Stimulated activated CD8-positive, alpha-beta memory T cell treated with anti-CD3 and anti-CD28 coated beads, Interleukin-2, amount 100 ng/mL, for 48 hours (primary cell): ENCODE measurements around the gene BACH2.
"Not testable (repeated sequence)": the region's sequence is repeated elsewhere in the genome, so short reads cannot be mapped to it uniquely, and the experiment has no call there.

Experiments
- DNase-seq, 2 donors: peaks; one replicate each; pipeline ENCODE4 v3.0.0-alpha.2; 2020; ENCODE audit warnings: low read depth in 2 of 2

BACH2 gene

DNA sequence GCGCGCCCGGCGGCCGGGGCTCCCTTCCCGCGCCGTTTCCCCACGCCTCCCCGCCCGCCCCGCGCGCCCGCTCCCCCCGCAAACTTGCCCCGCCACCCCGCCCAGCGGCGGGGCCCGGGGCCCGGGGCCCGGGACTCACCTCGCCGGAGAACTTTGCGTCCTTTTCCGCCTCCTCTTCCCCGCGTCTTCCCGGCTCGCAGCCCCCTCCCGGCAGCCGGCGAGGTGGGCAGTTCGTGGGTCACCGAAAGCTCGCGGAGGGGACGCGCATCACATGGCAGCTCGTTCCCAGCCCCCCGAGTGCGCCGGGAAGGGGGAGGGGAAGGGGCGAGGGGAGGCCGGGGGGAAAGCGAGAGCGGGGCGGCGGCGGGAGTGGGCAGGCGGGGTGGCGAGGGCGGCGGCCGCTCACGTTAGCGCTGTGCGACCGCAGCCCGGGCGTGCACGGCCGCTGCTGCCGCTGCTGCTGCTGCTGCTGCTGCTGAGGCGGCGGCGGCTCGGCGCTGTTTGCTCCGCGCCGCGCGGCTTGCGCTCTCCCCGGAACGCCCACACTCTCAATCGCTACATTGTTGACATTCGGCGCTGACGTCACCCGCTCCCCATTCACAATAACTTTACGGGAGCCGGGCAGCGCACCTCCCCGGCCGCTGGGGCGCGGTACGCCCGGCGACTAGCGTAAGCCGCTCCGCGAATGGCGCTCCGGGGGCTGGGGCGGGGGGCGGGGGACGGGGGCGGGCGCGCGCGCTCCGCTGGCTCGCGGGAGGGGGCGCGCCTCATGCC, at the start of gene BACH2:
Gene BACH2 (minus strand): TSS at position 503 of the 774 bp plus-strand sequence. CDS start 287,999 bp downstream, outside the sequence.
- peak; percentile 91 to 93 for DNase-seq

DNA sequence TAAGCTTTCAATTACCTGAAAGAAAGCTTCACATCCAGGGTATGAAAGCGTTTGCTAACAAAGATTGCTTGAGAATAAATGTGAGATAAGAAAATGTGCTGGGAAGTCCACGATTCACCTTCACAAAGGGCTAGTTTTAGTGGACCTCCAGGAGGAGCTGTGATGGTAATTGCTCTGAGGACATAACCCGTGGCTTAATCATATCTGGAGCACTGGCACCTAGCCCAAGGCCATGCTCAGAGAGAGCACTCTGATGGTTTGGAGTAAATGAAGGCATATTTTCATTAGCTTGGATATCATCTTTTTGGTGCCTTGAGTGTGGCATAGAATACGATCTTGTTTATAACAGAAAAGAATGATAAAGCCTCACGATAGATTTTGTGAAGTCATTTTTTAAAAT, 46.9 kb upstream of the BACH2 start:
- no peak for DNase-seq

DNA sequence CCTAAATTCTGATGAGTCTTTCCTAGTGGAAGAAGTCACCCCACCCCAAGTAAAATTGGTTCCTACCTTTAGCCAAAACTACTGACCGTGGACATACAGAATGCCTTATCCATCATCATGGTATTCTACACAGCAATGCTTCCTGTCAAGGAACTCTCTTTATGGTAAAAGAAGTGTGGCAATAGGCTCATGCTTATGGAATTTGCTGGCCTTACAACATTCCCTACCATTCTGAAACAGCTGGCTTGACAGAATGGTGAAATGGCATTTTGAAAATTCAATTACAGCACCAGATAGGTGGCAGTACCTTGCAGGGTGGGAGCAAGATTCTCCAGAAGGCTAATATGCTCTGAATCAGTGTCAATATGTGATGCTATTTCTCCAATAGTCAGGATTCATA, 41.8 kb upstream of the BACH2 start:
- no peak for DNase-seq

DNA sequence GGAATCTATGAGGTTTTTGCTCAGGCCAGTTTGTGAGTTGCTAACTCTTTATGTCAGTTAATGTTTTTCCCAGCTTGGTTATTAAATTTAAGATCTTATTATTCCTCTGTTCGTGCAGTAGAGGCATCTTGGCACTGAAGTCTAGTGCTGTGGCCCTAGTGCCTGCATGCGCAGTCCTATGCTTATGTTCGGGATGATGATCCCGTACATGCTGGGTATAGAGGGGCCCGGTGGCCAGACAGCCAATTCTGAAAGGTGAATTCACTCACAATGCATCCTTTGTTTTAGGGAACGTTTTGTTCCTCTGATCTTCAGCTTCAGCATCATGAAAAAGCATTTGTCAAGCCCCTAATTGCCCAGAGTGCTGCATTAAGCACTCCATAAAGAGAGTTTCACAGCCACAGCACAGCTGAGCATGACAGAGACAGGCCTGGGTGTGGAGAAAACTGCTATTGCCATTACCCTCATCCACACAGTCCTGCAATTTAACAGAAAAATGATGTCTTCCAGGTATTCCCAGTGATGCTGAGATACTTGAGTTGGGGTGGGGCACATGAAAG, 39.8 kb upstream of the BACH2 start:
- DNase-seq = no peak

DNA sequence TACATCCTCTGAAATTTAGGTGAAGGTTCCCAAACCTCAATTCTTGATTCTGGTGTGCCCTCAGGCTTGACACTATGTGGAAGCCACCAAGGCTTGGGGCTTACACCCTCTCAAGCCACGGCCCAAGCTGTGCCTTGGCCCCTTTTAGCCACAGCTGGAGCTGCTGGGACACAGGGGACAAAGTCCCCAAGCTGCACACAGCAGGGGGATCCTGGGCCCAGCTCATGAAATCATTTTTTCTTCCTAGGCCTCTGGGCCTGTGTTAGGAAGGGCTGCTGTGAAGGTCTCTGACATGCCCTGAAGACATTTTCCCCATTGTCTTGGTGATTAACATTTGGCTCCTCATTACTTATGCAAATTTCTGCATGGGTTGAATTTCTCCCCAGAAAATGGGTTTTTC, 37.3 kb upstream of the BACH2 start:
- no peak for DNase-seq

DNA sequence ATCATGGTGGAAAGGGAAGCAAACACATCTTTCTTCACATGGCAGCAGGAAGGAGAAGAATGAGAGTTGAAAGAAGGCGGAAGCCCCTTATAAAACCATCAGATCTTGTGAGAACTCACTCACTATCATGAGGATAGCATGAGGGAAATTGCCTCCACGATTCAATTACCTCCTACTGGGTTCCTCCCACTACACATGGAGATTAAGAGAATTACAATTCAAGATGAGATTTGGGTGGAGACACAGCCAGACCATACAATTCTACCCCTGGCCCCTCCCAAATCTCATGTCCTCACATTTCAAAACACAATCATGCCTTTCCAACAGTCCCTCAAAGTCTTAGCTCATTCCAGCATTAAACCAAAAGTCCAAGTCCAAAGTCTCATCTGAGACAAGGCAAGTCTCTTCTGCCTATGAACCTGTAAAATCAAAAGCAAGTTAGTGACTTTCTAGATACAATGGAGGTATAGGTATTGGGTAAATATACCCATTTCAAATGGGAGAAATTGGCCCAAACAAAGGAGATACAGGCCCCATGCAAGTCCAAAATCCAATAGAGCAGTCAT, 36.4 kb upstream of the BACH2 start:
- DNase-seq = not testable (repeated sequence)

DNA sequence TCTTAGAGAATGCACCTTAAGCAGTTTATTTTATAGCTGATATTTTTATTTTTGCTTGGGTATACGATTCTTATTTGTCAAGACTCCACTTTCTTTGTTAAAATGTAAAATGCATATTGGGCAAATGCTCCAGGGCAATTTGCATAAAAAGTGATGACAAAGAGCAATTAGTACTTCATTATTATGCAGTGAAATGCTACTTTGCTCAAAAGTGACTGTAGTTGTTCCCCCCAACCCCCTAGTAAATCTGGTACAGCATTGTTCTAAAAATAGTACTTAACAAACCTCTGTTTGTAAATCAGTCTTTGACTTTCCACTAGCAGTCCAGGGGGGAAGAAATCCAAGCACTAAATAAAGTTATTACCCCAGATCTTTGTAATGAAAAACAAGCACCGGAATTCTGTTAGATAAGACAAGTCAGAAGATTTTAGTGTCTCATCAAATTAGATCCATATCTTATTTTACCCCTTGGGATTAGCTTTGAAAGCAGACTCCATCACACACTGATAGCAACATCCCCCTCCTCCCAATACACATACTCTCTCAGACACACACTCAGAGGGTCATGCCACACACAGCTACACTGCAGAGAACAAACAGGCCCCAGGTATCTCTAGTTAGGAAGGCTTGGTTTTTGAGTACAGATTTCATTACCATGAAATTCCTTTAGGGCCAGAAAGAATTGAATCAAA, 32.9 kb upstream of the BACH2 start:
- DNase-seq = no peak

DNA sequence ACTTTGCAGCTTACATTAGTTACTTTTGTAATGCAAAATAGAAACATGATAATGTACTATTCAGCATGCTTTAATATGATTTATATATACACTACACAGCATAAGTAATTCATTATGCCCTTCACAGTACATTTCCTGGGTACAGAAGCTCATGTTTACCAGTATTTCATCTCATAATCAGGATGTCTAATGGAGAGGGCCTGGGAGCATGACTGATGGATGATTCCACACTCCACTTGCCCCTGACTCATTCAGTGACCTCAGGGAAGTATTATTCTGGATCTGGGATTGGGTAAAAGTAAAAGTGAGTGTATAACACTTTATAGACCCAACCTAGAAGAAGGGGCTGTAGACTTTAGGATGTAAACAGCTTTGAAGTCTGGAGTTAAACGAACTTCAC, 31.4 kb upstream of the BACH2 start:
- no peak for DNase-seq

DNA sequence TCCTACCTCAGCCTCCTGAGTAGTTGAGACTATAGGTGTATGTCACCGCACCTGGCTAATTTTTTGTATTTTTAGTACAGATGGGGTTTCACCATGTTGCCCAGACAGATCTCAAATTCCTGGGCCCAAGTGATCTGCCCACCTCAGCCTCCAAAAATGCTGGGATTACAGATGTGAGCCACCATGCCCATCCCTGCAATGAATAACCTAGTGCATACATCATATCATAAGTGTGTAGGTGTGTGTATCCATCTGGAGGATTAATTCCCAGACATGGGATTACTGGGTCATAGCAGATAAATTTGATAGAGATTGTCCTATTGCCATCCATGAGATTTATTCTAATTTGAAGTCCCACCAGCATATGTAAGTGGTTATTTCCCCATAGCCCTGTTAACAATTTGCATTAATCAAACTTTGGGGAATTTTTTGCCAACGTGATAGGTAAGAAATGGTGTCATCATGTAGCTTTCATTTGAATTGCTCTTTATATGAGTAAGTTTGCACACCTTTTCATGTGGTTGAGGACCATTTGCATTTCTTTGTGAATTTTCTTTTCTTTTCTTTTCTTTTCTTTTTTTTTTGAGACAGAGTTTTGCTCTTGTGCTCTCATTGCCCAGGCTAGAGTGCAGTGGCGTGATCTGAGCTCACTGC, 29.9 kb upstream of the BACH2 start:
- no peak for DNase-seq

DNA sequence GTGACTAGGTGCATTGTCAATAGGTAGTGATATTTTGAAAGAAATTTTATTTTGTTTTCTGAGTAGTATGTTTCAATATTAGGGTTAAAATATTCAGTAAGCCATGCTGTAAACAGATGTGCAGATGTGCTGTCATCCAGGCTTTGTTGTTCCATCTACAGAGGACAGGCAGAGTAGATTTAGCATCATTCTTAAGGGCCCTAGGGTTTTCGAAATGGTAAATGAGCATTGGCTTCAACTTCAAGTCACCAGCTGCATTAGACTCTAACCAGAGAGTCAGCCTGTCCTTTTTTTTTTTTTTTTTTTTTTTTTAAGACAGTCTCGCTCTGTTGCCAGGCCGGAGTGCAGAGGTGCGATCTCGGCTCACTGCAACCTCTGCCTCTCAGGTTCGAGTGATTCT, 27.1 kb upstream of the BACH2 start:
- no peak for DNase-seq

DNA sequence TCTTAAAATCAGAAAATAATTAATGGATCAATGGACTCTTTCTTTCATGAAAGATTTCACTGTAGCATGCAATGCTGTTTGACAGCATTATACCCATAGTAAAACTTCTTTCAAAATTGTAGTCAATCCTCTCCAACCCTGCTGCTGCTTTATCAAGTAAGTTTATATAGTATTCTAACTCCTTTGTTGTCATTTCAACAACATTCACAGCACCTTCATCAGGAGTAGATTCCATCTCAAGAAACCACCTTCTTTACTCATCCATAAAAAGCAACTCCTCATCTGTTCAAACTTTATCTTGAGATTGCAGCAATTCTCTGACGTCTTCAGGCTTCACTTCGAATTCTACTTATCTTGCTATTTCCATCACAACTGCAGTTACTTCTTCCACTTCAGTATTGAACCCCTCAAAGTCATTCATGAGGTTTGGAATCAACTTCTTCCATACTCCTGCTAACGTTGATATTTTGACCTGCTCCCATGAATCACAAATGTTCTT, 26.4 kb upstream of the BACH2 start:
- no peak for DNase-seq

DNA sequence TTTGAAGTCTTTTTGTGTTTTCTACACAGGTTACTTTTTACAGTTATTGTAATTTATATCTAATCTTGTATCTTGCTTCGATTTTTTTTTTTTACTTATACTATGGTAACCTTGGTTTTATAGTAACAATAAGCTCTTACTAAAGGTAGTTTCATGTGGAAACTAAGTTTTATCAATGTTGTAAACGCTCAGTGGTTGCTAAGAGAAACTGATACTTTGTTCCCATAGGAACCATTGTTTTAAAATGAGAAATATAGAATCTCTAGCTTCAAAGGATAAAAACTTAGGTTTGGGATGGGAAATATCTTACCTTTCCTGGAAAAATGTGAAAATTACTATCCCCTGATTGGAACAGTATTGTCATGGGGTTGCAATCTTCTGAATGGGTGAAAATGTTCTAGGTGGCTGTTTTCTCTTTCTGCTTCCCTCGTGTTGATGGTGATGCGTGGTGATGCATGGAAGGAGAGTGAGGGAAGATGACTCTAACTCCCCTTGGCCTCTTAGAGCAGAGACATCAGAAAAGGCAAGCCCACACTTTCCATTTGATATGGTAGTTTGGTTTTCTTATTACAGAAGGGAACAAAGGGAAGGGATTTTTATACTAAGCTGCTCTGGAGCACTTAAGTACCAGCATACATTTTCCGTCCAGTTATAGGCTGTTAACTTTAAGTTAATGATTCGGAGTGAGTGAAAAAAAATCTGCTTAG, 23.5 kb upstream of the BACH2 start:
- DNase-seq = no peak

DNA sequence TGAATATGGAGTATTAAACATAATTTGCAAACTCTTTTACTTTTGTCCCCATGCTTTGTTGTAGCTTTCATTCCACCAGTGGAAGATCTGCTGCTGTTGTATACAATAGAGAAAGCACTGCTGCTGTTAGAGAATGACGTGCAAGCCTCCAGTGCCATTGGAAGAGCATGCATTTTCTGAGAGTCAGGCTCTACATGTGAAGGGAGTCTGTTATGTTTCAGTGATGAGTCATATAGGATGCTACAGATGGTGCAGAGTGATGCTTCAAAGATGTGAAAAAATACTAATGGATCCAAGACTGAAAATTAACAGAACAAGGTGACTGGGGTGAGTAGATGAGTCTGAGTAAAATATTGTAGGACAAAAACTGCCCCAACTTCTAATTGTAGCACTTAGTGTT, 22.4 kb upstream of the BACH2 start:
- no peak for DNase-seq

DNA sequence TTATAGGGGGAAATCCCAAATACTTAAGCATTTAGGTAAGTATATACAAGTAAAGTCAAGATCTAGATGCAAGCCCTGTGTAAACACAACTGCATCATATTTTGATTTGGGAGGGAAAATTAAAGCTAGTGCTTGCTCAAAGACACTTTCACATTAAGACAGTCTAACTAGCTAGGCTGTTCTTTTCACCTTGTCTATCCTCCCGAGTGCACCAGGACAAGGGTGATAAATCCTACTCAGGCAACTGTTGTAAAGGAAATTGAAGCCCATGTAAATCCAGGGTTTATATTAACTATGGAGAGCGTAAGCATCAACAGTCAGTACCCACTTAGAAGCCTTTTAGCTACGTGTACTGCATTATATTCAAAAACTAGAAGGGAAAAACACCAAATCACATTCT, 19.3 kb upstream of the BACH2 start:
- DNase-seq = no peak

DNA sequence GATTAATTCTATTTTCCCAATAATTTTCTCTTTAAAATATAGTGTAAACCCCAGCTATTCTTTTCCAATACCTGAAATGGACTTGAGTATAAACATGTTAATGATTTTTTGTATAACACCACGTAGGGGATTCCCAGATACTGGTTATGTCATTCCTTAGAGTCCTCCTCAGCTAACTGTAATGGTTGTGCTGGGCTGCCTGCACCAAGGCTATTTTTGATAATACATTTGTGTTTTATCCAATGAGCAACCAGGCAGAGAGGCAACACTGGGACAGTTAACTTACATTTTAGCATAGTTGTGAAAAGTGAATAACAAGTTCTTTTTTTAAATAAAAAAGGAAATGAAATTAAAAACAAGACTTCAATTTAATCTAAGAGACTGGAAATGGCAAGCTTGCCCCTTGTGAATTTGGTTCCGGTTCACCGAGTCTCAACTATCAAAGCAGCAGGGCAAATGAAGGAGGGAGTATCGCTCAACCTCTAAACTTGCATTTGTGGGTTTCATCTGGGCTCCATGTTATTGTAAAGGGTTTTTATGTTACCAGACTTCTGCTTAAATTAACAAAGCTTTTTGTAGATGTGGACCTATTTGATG, 18.8 kb upstream of the BACH2 start:
- DNase-seq = no peak

DNA sequence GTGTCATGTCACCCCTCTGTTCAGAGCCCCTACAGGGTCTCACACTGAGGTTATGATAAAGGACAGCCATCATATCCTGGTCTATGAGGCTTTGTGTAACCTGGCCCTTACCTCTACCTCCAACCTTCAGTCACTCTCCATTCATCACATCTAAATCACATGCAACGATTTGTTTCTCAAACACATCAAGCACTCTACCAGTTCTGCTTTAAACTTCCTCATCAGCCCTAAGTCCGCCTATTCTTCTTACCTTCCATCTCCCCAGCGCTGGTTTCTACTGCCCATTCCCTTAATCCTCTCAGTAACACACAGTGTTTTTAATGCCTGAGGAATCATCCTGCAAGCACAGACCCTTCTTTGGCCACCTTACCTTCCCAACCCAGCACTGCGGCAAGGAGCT, 17.9 kb upstream of the BACH2 start:
- DNase-seq = no peak

DNA sequence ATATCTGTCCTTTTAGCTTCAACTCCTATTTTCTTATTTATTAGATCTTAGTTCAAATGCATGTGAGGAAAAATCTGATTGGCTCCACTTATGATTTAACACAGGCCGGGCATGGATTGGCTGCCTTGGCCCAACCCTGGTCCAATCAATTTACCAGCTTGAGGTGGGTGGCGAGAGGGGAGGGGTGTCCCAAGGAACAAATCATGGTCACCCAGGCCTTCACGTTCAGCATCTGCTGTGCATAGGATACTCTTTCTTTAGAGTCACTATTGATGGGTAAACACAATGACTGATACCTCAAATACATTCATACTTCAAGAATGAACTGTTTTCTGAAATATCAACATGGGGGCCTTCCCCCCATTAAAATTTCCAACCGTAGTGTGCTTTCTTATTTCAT, 14.9 kb upstream of the BACH2 start:
- no peak for DNase-seq

DNA sequence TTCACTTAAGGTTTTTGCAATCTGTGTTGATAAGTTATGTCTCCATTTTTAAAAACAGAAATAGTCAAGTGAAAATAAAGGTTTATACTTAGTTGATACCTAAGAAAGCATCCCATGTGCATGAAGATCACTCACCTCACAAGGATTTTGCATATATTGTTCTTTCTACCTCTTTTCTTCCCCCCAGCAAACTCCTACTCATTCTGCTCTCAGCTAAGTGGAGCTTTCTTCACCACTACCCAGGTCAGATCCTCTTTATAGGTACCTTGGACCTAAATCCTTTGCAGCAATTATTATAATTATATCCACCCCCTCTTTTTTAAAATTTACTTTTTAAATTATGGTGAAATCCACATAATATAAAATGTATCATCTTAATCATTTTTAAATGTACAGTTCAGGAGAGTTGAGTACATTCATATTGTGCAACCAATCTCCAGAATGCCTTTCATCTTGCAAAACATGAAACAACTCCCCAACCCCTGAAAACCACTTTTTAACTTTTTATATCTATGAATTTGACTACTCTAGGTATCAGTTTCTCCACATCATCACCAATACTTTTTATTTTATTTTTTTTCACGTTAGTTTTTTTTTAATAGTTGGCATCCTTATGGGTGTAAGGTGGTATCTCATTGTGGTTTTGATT, 9.3 kb upstream of the BACH2 start:
- DNase-seq = no peak

DNA sequence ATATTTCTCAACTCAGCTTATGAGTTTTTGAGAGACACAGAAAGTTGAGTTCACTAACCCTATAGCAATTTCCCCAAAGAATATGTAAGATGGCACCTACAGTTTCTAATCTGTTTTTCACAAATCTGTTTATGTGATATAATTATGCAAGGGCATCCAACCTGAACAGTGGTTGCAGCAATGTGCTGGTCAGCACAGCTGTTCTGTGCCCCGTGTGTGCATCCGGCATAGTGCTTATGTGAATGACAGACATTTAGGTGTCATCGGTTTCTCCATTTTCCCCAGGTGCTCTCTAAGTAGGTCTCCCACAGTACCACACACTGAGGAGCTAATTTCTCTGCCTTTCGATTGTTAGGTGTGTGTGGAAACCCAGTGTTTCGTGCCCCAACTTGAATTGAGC, 7.7 kb upstream of the BACH2 start:
- no peak for DNase-seq

DNA sequence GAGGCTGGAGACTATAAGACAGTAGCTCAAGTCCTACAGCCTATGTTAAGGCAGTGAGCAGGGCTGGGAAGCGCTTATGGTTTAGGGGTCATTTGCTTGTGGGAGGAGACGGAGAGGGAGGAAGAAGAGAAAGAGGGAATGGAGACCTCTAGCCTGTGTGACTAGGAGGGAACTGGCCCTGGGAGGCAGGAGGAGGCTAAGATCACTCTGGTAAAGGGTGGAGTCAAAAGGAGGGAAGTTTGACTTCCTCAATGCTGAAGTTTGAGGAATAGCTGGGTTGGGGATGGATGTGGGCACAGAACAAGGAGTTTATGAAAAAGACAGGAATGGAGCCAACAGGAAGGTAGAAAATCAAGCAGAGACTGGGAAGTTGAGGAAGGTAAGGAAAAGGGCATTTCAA, 6.4 kb upstream of the BACH2 start:
- DNase-seq = no peak

DNA sequence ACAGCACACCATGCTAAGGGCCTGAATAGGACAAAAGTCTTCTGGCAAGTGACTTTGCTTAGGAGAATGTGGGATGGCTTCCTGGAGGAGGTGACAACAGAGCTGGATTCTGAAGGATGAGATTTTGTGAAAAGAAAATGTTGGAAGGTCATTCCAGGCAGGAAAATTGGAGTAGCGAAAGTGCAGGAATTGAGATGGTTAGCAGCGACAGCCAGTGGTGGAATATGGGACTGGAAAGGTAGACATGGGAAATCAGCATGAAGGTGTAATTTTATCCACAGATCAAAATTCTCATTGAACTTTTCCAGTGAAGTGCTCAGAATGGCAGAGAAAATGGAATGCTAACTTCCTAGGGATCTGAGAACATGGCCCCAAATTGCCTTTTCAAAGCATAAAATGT, 5.7 kb upstream of the BACH2 start:
- DNase-seq = no peak
